Measurements from ENCODE around the gene CHRNA4. TPM values are rescaled to one million over a fixed set of nuclear protein-coding genes. Genes with fewer than 3 reads are reported as not detected.

Gene CHRNA4
- total RNA-seq, 4 donors from 2014 or later, result not detected

GRCh38 chr20:63364801-63365585 is 3.8 kb upstream of the CHRNA4 start:
- Histone ChIP-seq H3K4me3 (no peak overlapping the region), H3K27me3 (peaks cover 0 to 9% of the 10 kb centered on the region in 2 donors), H3K4me1 (peaks cover 0 to 6% (median 0%) of the 10 kb centered on the region in 4 donors), H3K27ac (no peak overlapping the region), H3K9me3 (no peaks in the 10 kb centered on the region), H3K36me3 (no peaks in the 10 kb centered on the region)
- TF ChIP-seq CTCF (IDR thresholded peaks at IDR 0.05) (no peak), POLR2A (IDR thresholded peaks at IDR 0.05) (no peak)
- DNase-seq, result no peak

- H3K4me1 ChIP-seq, result peaks cover 0 to 6% (median 0%) of the 10 kb centered on the region in 4 donors
- DNase-seq, result no peak
- no peaks in the 10 kb centered on the region for H3K9me3 ChIP-seq
- peaks cover 0 to 9% of the 10 kb centered on the region in 2 donors for H3K27me3 ChIP-seq
- TF ChIP-seq POLR2A (IDR thresholded peaks at IDR 0.05) (no peak), CTCF (IDR thresholded peaks at IDR 0.05) (no peak)
- H3K4me3 ChIP-seq, result no peak overlapping the region
- H3K27ac ChIP-seq, result no peak overlapping the region
- no peaks in the 10 kb centered on the region for H3K36me3 ChIP-seq
Measured at GRCh38 chr20:63363981-63364561, 2.9 kb upstream of the CHRNA4 start.

GRCh38 chr20:63363013-63363957 is 2.1 kb upstream of the CHRNA4 start:
- H3K4me3 ChIP-seq, result no peak overlapping the region
- TF ChIP-seq POLR2A (IDR thresholded peaks at IDR 0.05) (no peak), CTCF (IDR thresholded peaks at IDR 0.05) (no peak)
- H3K9me3 ChIP-seq, result no peaks in the 10 kb centered on the region
- no peaks in the 10 kb centered on the region for H3K36me3 ChIP-seq
- no peak for DNase-seq
- H3K27me3 ChIP-seq, result peaks cover 0 to 9% of the 10 kb centered on the region in 2 donors
- H3K4me1 ChIP-seq, result peaks cover 0 to 6% (median 0%) of the 10 kb centered on the region in 4 donors
- H3K27ac ChIP-seq, result no peak overlapping the region

- DNase-seq, result no peak
- no peak for TF ChIP-seq CTCF (IDR thresholded peaks at IDR 0.05)
- TF ChIP-seq POLR2A (IDR thresholded peaks at IDR 0.05), result no peak
- no peak overlapping the region for H3K27ac ChIP-seq
- peaks cover 0 to 9% of the 10 kb centered on the region in 2 donors for H3K27me3 ChIP-seq
- no peak overlapping the region for H3K4me3 ChIP-seq
- H3K36me3 ChIP-seq, result no peaks in the 10 kb centered on the region
- no peaks in the 10 kb centered on the region for H3K9me3 ChIP-seq
- H3K4me1 ChIP-seq, result peaks cover 0 to 6% (median 0%) of the 10 kb centered on the region in 4 donors
Measured at GRCh38 chr20:63362436-63363009, 1.4 kb upstream of the CHRNA4 start.
